CD4-positive, alpha-beta T cell (primary cell): ENCODE data around the gene ORM2. TPM values are rescaled to one million over a fixed set of nuclear protein-coding genes. Genes with fewer than 3 reads are reported as not detected.

Experiments
- ATAC-seq: fragments of 200-7000 bp; cut with Tn5 transposase; one replicate; pipeline ENCODE4 v1.10.0; 2022; ENCODE audit warnings: mild to moderate bottlenecking; ENCODE audit not compliant: poor library complexity
- CTCF ChIA-PET: fragments of 350-600 bp; sonication (Branson Sonifier 250); formaldehyde crosslinking; loops from one replicate; lab custom pipeline; 2021; ENCODE audit warnings: antibody characterized with exemption, inconsistent platforms; lab: Charles Lee
- POLR2A ChIA-PET: fragments of 350-600 bp; sonication (Branson Sonifier 250); formaldehyde crosslinking; loops from one replicate; lab custom pipeline; 2021; ENCODE audit warnings: antibody characterized with exemption, inconsistent platforms; lab: Charles Lee
- DNase-seq, 14 experiments: peaks; one replicate each; pipeline ENCODE4 v3.0.0-alpha.2; 2013 to 2020; ENCODE audit warnings: mixed read lengths in 2 of 14
- H3K27ac ChIP-seq, 2 donors: one replicate each; pipeline versions ENCODE4 v1.5.1 to v1.7.0; 2013; ENCODE audit warnings: low read length in 2 of 2, low read depth in 1 of 2, mild to moderate bottlenecking in 1 of 2
- H3K27me3 ChIP-seq, 2 experiments: 1 replicate in 1 of 2; 2 replicates in 1 of 2; pipeline versions ENCODE4 v1.6.1 to v1.7.0; 2013; ENCODE audit warnings: low read length in 2 of 2, control low read depth in 1 of 2, mild to moderate bottlenecking in 1 of 2, moderate library complexity in 1 of 2; ENCODE audit not compliant: insufficient read depth in 2 of 2, control insufficient read depth in 1 of 2
- H3K36me3 ChIP-seq: one replicate; pipeline ENCODE4 v1.6.1; 2013; ENCODE audit warnings: low read length, control low read depth; ENCODE audit not compliant: insufficient read depth
- H3K4me1 ChIP-seq: one replicate; pipeline ENCODE4 v1.6.1; 2013; ENCODE audit warnings: low read length, control low read depth; ENCODE audit not compliant: insufficient read depth
- H3K4me3 ChIP-seq: one replicate; pipeline ENCODE4 v1.5.1; 2013; ENCODE audit warnings: mild to moderate bottlenecking, low read length, moderate library complexity
- H3K9me3 ChIP-seq, 2 experiments: 1 replicate in 1 of 2; 2 replicates in 1 of 2; pipeline versions ENCODE4 v1.6.1 to v1.7.0; 2013; ENCODE audit warnings: low read length in 2 of 2, mild to moderate bottlenecking in 2 of 2, control low read depth in 1 of 2, moderate library complexity in 1 of 2; ENCODE audit not compliant: control insufficient read depth in 1 of 2, insufficient read depth in 1 of 2
- H3K27ac Mint-ChIP-seq: one replicate; pipeline ENCODE4 v1.8.0; 2020; ENCODE audit warnings: mixed read lengths
- H3K27me3 Mint-ChIP-seq: one replicate; pipeline ENCODE4 v1.8.0; 2021; ENCODE audit warnings: mixed read lengths
- H3K36me3 Mint-ChIP-seq: one replicate; pipeline ENCODE4 v1.8.0; 2021; ENCODE audit warnings: low read depth, mixed read lengths
- H3K4me1 Mint-ChIP-seq: one replicate; pipeline ENCODE4 v1.8.0; 2021; ENCODE audit warnings: low read depth, mixed read lengths
- H3K4me3 Mint-ChIP-seq: one replicate; pipeline ENCODE4 v1.8.0; 2020; ENCODE audit warnings: mild to moderate bottlenecking, mixed read lengths
- H3K9me3 Mint-ChIP-seq: one replicate; pipeline ENCODE4 v1.8.0; 2020; ENCODE audit warnings: mixed read lengths
- CTCF ChIP-seq: fragments of 200-600 bp; IDR thresholded peaks from one replicate; pipeline ENCODE4 v1.8.0; 2022; ENCODE audit warnings: antibody characterized with exemption, mild to moderate bottlenecking
- intact Hi-C, 2 experiments: fragments of 100-400 bp; cut with DNase I in 1 of 2; cut with micrococcal nuclease in 1 of 2; formaldehyde crosslinking; loops; one replicate each; pipeline versions ENCODE4 v1.15.1 to v1.9.0; 2023 to 2025; cut with DNase I, micrococcal nuclease
- total RNA-seq, 174 experiments: library from RNA in 2 of 174; stranded (reverse) in 2 of 174; gene quantifications; one replicate each; pipeline ENCODE4 v1.2.3 and lab custom pipeline; 2021 to 2026

Gene ORM2
- total RNA-seq, 2 experiments from 2014 or later, result not detected

- CTCF ChIA-PET, result no interaction called here
- H3K4me1 ChIP-seq, result no peaks in the 10 kb centered on the region
- POLR2A ChIA-PET, result no interaction called here
- Mint-ChIP-seq H3K4me3 (no peak overlapping the region), H3K36me3 (no peaks in the 10 kb centered on the region), H3K9me3 (no peaks in the 10 kb centered on the region), H3K27me3 (no peaks in the 10 kb centered on the region), H3K4me1 (no peaks in the 10 kb centered on the region), H3K27ac (no peak overlapping the region)
- no peak for ATAC-seq
- H3K36me3 ChIP-seq, result no peaks in the 10 kb centered on the region
- DNase-seq, result peak in 1 of 14 experiments; percentile 3
- no peak for TF ChIP-seq CTCF
- H3K9me3 ChIP-seq, result no peaks in the 10 kb centered on the region
- H3K27me3 ChIP-seq, result no peaks in the 10 kb centered on the region
- no peak overlapping the region for H3K27ac ChIP-seq
- intact Hi-C loops, result no loop called here
- no peak overlapping the region for H3K4me3 ChIP-seq
Observed at GRCh38 chr9:114283551-114284111, 46.0 kb upstream of the ORM2 start.

GRCh38 chr9:114284316-114285060 is 45.2 kb upstream of the ORM2 start:
- Histone ChIP-seq H3K27me3 (no peaks in the 10 kb centered on the region), H3K4me3 (no peak overlapping the region), H3K27ac (no peak overlapping the region), H3K4me1 (no peaks in the 10 kb centered on the region), H3K36me3 (no peaks in the 10 kb centered on the region), H3K9me3 (no peaks in the 10 kb centered on the region)
- Mint-ChIP-seq H3K27me3 (no peaks in the 10 kb centered on the region), H3K9me3 (no peaks in the 10 kb centered on the region), H3K36me3 (no peaks in the 10 kb centered on the region), H3K27ac (no peak overlapping the region), H3K4me1 (no peaks in the 10 kb centered on the region), H3K4me3 (no peak overlapping the region)
- TF ChIP-seq CTCF, result no peak
- ChIA-PET CTCF (no interaction called here), POLR2A (no interaction called here)
- ATAC-seq (no peak), DNase-seq (peak in 1 of 14 experiments; percentile 4)
- intact Hi-C loops, result no loop called here

- no peak overlapping the region for H3K4me3 Mint-ChIP-seq
- no peaks in the 10 kb centered on the region for H3K9me3 ChIP-seq
- intact Hi-C loops, result no loop called here
- ATAC-seq, result no peak
- DNase-seq, result peak in 1 of 14 experiments; percentile 9
- no peaks in the 10 kb centered on the region for H3K9me3 Mint-ChIP-seq
- POLR2A ChIA-PET, result no interaction called here
- H3K27me3 ChIP-seq, result no peaks in the 10 kb centered on the region
- no peak overlapping the region for H3K4me3 ChIP-seq
- no peaks in the 10 kb centered on the region for H3K4me1 Mint-ChIP-seq
- CTCF ChIA-PET, result no interaction called here
- H3K27me3 Mint-ChIP-seq, result no peaks in the 10 kb centered on the region
- H3K27ac Mint-ChIP-seq, result no peak overlapping the region
- no peaks in the 10 kb centered on the region for H3K4me1 ChIP-seq
- H3K27ac ChIP-seq, result no peak overlapping the region
- no peaks in the 10 kb centered on the region for H3K36me3 Mint-ChIP-seq
- no peaks in the 10 kb centered on the region for H3K36me3 ChIP-seq
- TF ChIP-seq CTCF, result no peak
Observed at GRCh38 chr9:114285166-114285867, 44.4 kb upstream of the ORM2 start.
